ENCODE results near the gene NKAPD1. TPM values are rescaled to one million over a fixed set of nuclear protein-coding genes. Genes with fewer than 3 reads are reported as not detected.
"Not testable (repeated sequence)": the region's sequence is repeated elsewhere in the genome, so short reads cannot be mapped to it uniquely, and the experiment has no call there.

Gene NKAPD1
- total RNA-seq, 1 donor from 2014 or later = 19.5 TPM

DNA sequence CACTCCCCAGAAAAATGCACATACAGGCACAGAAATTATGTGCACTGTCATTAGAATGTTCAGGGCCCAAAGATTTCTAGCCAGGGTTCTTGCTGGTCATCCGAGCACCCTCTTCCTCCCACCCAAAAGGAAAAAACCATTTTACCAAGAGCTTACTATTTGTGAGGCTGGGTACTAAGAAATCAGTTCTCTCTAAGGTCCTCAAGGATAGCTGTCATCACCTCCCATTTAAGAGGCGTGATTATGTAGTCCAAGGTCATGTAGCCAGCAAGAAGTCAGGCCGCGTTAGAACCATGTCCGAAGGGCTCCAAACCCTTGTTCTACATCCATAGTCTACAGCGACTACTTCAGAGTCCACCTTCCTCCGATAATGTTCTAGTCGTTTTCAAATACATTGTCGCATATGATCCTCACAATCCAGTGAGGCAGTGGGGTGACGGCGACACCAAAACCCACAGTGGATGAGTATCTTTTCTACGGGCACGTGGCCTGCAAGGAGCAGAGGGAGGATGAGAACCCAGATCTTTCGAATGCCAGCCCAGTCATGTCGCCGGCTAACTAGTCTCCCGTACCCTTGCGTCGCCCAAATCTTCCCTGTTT lies 11.8 kb downstream of the NKAPD1 start:
- intact Hi-C loops (cut with micrococcal nuclease) = loop anchor here (1.0 to 5.0 kb wide), 5 partner anchors 12 to 319 kb away; partner anchors contain the start of genes CFAP68, DLAT, FDXACB1 and NKAPD1

GRCh38 chr11:112086422-112087191 lies 12.5 kb downstream of the NKAPD1 start, which contains the start of the genes SDHD and TIMM8B:
Gene SDHD (plus strand): TSS chr11:112086873. CDS start chr11:112086908, 35 bp downstream.
Gene TIMM8B (minus strand): TSS chr11:112086756. CDS start chr11:112086723, 33 bp downstream.
- intact Hi-C loops (cut with micrococcal nuclease) = loop anchor here (1.0 to 5.0 kb wide), 5 partner anchors 12 to 319 kb away; partner anchors contain the start of genes CFAP68, DLAT, FDXACB1 and NKAPD1

GRCh38 chr11:112087212-112087611 lies 13.1 kb downstream of the NKAPD1 start:
- intact Hi-C loops (cut with micrococcal nuclease) = loop anchor here (5.0 kb wide), 1 partner anchor 320 kb away; the partner anchor contains the start of gene PPP2R1B

DNA sequence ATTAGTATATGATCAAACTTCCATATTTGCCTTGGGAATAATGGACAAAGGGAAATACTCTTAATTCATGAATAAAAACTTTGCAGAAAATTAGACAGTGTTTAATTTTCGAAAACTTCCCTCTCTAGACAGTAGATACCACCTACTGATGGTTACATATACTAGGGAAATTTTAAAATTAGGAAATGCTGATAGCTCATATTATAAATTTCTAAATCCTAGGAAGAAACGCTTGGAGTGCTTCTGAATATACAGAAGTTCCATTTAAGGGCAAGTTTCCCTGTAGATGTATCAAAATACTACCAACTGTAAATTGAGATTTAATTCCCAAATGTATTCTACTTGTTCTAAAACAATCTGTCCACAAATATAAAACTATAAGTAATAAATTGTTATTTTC lies 21.2 kb downstream of the NKAPD1 start:
- intact Hi-C loops (cut with micrococcal nuclease) = not testable (repeated sequence)

DNA sequence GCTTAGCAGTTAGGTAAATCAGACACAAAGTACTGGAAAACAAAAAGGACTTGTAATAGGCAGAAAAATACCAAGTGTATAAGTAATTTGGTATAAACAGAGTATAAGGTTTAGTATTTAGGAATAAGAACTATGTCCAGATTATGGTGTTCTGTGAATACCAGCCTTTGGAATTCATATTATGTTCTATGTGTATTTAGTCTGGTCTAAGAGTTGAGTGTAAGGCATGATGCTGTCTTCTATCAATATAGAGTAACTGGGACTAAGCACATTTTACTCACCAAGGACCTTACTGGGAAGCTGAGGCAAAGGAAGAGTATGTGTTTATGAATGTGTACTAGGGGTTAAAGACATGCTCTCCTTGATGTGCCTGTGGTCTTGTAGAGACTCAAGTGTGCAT lies 22.1 kb downstream of the NKAPD1 start:
- intact Hi-C loops (cut with micrococcal nuclease) = no loop called here

GRCh38 chr11:112097734-112098528 lies 23.8 kb downstream of the NKAPD1 start:
- intact Hi-C loops (cut with micrococcal nuclease) = no loop called here

DNA sequence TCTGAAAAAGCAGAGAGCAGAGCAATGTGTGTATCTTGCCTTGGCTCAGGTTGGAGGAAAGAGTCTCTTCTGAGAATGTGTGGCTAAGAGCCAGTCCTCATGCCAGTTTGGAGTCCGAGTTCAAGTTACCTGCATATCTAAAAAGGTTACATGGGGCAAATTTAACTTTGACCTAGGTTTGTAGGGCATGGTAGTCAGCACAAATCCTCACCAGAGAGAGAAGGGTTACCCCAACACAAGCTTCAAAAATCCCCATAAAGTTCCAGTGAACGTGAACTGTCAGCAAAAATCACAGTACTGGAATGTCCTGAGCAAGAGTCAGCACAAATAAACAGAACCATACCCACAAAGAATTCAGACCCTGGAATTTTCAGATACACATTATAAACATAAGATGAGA lies 26.4 kb downstream of the NKAPD1 start:
- intact Hi-C loops (cut with micrococcal nuclease) = no loop called here

DNA sequence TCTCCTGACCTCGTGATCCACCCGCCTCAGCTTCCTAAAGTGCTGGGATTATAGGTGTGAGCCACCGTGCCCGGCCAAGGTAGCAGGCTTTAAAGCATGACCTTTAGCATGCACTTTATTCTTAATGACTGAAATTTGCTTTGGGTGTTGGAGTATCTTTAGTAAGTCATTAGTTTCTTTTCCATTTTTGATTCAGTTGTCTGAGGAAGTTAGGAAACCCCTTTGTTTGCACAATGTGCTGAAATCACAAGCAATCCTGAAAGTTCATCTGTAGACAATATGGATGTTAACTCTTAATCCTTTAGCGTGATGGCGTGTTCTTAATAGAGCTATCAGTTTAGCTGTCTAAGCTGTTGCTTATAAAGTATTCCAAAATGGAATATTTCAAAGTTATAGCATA lies 29.3 kb downstream of the NKAPD1 start:
- intact Hi-C loops (cut with micrococcal nuclease) = no loop called here

DNA sequence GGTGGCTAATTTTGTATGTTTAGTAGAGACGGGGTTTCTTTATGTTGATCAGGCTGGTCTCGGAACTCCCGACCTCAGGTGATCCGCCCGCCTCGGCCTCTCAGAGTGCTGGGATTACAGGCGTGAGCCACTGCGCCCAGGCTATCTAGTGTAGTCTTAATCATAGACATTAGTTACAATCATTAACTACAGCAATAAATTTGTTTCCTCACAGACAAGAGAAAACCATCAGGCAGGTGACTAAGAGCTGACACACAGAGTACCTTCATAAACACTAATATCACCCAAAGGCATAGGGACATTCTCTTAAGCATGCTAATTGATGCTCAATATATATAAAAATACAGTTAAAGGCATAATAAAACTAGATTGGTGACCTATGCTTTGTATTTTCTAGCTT lies 32.0 kb downstream of the NKAPD1 start:
- intact Hi-C loops (cut with micrococcal nuclease) = no loop called here

- intact Hi-C loops (cut with micrococcal nuclease) = loop anchor here (1.0 to 5.0 kb wide), 2 partner anchors 64 to 167 kb away; partner anchors contain the start of gene BCO2
Observed at GRCh38 chr11:112113539-112114457, 39.7 kb downstream of the NKAPD1 start.

DNA sequence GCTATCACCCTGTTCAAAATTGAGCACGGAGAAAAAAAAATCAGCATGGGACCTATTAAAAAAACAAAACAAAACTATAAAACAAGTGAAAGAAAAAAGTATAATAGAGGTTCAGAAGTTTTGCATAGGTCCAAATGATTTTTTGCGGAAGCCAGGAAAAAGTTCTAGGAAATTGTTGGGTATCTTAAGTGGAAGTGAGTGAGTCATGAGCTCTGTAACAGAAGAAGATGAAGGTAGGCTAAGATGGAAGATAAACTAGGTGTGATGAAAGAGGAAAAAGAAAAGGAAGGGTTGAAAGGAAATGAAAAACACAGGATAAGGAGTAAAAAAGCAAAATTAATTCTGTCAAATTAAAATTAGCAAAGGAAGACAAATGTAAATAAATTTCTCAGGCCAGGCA lies 40.4 kb downstream of the NKAPD1 start:
- intact Hi-C loops (cut with micrococcal nuclease) = loop anchor here (5.0 kb wide), 1 partner anchor 63 kb away; the partner anchor contains the start of gene BCO2

- intact Hi-C loops (cut with micrococcal nuclease) = no loop called here
Observed at GRCh38 chr11:112115386-112115785, 41.3 kb downstream of the NKAPD1 start.

DNA sequence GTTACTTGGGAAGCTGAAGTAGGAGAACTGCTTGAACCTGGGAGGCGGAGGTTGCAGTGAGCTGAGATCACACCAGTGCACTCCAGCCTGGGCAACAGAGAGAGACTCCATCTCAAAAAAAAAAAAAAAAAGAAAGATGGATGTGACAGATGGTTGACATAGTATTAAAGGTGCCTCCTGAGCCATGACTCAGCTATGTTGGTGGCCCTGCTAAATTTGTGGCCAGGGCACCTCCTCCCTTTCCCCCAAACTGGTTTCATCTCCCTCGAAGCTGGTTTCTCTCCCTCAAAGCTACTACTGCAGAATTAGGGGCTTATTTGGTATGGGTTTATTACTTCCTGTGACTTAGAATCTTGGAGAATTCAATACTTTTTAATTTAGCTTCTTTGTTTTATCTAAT lies 44.1 kb downstream of the NKAPD1 start:
- intact Hi-C loops (cut with micrococcal nuclease) = no loop called here

DNA sequence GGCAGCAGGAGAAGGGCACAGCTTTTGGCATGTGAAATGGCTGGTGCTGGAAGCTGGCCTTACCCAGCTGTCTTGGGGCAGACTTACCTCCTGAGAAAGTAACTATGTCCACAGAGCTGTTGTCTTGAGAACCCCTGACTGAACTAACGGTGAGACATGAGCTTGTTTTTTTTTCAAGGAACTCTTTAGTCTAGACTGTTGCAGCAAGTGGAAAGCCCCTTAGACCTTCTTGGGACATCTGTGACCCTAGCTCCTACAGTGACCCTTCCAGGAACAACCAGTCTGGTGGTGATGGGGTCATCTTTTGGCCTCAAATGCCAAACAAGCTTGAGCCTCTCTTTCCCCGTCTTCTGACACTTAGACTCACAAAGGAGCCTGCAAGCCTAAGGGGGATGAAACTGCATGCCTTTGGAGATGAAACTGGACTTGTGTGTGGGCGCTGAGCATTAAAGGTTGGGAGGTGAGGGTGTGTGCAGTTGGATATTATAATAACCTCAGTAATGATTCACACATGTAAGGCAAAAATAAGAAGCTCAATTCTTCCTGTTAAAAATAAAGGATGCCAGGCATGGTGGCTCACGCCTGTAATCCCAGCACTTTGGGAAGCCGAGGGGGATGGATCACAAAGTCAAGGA lies 48.0 kb downstream of the NKAPD1 start:
- intact Hi-C loops (cut with micrococcal nuclease) = no loop called here

GRCh38 chr11:112123129-112123528 lies 49.0 kb downstream of the NKAPD1 start:
- intact Hi-C loops (cut with micrococcal nuclease) = no loop called here

- intact Hi-C loops (cut with micrococcal nuclease) = no loop called here
Observed at GRCh38 chr11:112127056-112127455, 53.0 kb downstream of the NKAPD1 start.

DNA sequence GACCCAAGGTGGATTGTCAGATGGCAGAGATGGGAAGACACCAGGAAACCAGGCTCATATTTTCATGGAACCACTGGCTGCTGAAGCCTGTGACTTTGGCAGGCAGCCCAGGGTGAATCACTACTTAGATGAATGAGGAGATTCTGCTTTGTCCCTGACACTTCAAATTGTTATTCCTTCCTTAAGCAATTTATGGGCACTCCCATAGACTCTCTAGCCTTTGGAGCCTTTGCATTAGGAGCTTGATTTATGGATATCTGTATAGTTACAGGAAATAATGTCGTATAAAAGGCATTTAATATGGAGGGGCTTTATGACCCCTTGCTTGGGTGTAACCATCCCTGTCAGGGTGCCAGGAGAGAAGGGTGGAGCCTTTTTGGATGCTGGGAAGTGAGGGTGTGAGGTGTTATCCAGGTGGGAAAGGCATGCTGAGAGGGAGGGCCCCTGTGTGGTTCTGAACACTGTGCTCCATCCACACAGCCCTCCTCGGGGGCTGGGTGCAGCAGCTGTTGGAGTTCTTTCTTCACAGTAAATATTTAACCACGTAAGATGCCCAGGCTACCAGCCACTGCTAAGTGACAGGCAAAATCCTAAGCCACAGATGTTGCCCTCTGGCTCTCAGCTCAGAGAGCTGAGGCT lies 54.5 kb downstream of the NKAPD1 start:
- intact Hi-C loops (cut with micrococcal nuclease) = no loop called here

DNA sequence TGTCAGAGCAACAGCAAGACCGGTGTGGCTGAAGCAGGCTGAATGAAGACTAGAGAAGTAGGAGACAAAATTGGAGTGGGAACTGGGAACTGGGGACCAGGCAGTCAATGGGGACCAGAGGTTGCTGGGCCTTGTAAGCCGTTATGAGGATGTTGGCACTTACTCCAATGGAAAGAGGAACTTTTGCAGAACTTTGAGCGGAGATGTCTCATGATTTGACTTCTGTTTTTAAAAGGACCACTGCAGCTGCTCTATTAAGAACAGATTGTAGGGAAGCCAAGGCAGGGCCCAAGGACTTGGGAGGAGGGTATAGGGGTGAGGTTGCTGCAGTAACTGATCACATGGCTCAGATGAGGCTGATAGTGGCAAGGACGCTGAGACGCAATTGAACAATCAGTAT lies 55.6 kb downstream of the NKAPD1 start:
- intact Hi-C loops (cut with micrococcal nuclease) = no loop called here

DNA sequence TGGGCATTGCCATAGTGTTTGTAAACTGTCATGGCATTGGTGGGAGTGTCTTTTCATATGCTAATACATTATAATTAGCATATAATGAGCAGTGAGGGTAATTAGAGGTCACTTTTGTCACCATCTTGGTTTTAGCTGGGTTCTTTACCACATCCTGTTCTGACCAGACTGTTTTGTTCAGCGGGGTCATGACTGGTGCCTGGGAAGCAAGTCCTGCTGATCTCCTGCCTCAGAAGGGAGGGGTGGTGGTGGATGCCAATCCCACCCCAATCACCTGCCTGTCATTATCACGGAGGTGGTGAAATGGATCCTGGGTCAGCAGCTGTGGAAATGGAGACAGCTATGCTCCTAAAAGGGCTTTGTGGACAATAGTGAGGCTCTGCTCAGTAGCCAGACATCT lies 58.6 kb downstream of the NKAPD1 start:
- intact Hi-C loops (cut with micrococcal nuclease) = no loop called here
